Psoas muscle (tissue), 8 donors: ENCODE data around the gene C1orf174. TPM values are rescaled to one million over a fixed set of nuclear protein-coding genes. Genes with fewer than 3 reads are reported as not detected.

ENCODE experiments used
- ATAC-seq, 4 donors: fragments of 200-7000 bp; cut with Tn5 transposase; one replicate each; pipeline ENCODE4 v1.9.1; 2020; ENCODE audit warnings: moderate library complexity in 3 of 4, mild to moderate bottlenecking in 2 of 4
- DNase-seq, 2 donors: peaks; one replicate each; pipeline ENCODE4 v3.0.0-alpha.2; 2020
- H3K27ac ChIP-seq: fragments of 200-600 bp; one replicate; pipeline ENCODE4 v1.8.0; 2022
- H3K27me3 ChIP-seq, 3 donors: fragments of 200-600 bp in 1 of 3; one replicate each; pipeline versions ENCODE4 v1.6.1 to v1.8.0; 2013 to 2022; ENCODE audit warnings: low read length in 2 of 3, mild to moderate bottlenecking in 2 of 3, moderate library complexity in 1 of 3; ENCODE audit not compliant: insufficient read depth in 3 of 3
- H3K36me3 ChIP-seq, 2 donors: fragments of 200-600 bp in 1 of 2; one replicate each; pipeline versions ENCODE4 v1.6.1 to v1.8.0; 2013 to 2022; ENCODE audit warnings: low read depth in 1 of 2, mild to moderate bottlenecking in 1 of 2, moderate library complexity in 1 of 2; ENCODE audit not compliant: insufficient read depth in 1 of 2
- H3K4me1 ChIP-seq: fragments of 200-600 bp; one replicate; pipeline ENCODE4 v1.8.0; 2022
- H3K4me3 ChIP-seq: fragments of 200-600 bp; one replicate; pipeline ENCODE4 v1.8.0; 2022; ENCODE audit warnings: mild to moderate bottlenecking
- H3K9me3 ChIP-seq: fragments of 200-600 bp; one replicate; pipeline ENCODE4 v1.8.0; 2022
- CTCF ChIP-seq: fragments of 200-600 bp; IDR thresholded peaks from one replicate; pipeline ENCODE4 v1.8.0; 2022; ENCODE audit warnings: antibody characterized with exemption
- WGBS, 3 donors: extraction: QIAGEN DNeasy Blood & Tissue Kit; methylation state at CpG; one replicate each; pipeline versions ENCODE4 v1.1.6 to v1.1.7; 2013; 5-methylcytosine and 5-hydroxymethylcytosine counted together
- intact Hi-C, 2 donors: fragments of 100-400 bp; cut with DNase I; formaldehyde crosslinking; loops; one replicate each; pipeline versions ENCODE4 v1.11.0 to v1.14.2; 2022
- polyA plus RNA-seq, 3 donors: library from polyadenylated mRNA; stranded (reverse); fragments of 200-250 nt; gene quantifications; one replicate each; pipeline ENCODE4 v1.2.3, GENCODE V29; 2013
- total RNA-seq, 4 donors: library from RNA; stranded (reverse); fragmentation: NEBNext Ultra II Directional in 2 of 4; extraction: Animal tissue kit (Norgen Biotek cat#: 25700) in 2 of 4; gene quantifications; one replicate each; pipeline versions ENCODE4 v1.2.1 to v1.2.4, GENCODE V29; 2021 to 2023
- donor health status: healthy with polysubstance abuse.
- donor health status: DM: no; HTN: no; CAD: no; lungs with moderate emphysema.
- donor health status: Bipolar disorder and iron deficiency.
- donor health status: healthy.
- donor health status: DM: yes; HTN: yes; CAD: no.
- donor health status: DM: no; HTN: no; CAD: no.
- donor health status: DM: no; HTN: no; CAD: no.
- donor health status: DM: yes; HTN: yes; CAD: no.

C1orf174 gene
- total and polyA plus RNA-seq, 7 donors, result 11.8 to 32.2 (median 14.6) TPM

- WGBS, 3 donors, result 78 to 88% (median 78%) methylated on average over 13 of the region's 13 CpGs
- ATAC-seq (no peak), DNase-seq (peak in 1 of 2 donors; percentile 12)
- Histone ChIP-seq H3K36me3 (peaks cover 4 to 12% of the 10 kb centered on the region in 2 donors), H3K27ac (no peak overlapping the region), H3K4me1 (peaks cover 16% of the 10 kb centered on the region), H3K4me3 (no peak overlapping the region), H3K9me3 (peaks cover 17% of the 10 kb centered on the region), H3K27me3 (no peaks in the 10 kb centered on the region)
- TF ChIP-seq CTCF, result no peak
- intact Hi-C loops, result no loop called here
Measured at GRCh38 chr1:3895279-3895950, 4.7 kb downstream of the C1orf174 start.

GRCh38 chr1:3894626-3895278, 5.3 kb downstream of the C1orf174 start:
- Histone ChIP-seq H3K27ac (no peak overlapping the region), H3K9me3 (peaks cover 17% of the 10 kb centered on the region), H3K4me3 (no peak overlapping the region), H3K4me1 (peaks cover 16% of the 10 kb centered on the region), H3K36me3 (peaks cover 8 to 19% of the 10 kb centered on the region in 2 donors), H3K27me3 (no peaks in the 10 kb centered on the region)
- WGBS, 3 donors, result 92 to 94% (median 93%) methylated on average over 15 to 17 of the region's 17 CpGs
- intact Hi-C loops, result loop anchor here in 1 of 2 donors (5.0 kb wide), 1 partner anchor 37 kb away; the partner anchor contains the start of genes CEP104 and DFFB
- ATAC-seq (no peak), DNase-seq (peak in 1 of 2 donors; percentile 39)
- no peak for TF ChIP-seq CTCF

GRCh38 chr1:3893190-3893589, 6.9 kb downstream of the C1orf174 start:
- no peak for DNase-seq
- H3K4me1 ChIP-seq, result peaks cover 9% of the 10 kb centered on the region
- H3K4me3 ChIP-seq, result no peak overlapping the region
- H3K36me3 ChIP-seq, result peaks cover 8 to 35% of the 10 kb centered on the region in 2 donors
- ATAC-seq, result no peak
- no peaks in the 10 kb centered on the region for H3K27me3 ChIP-seq
- no peak for TF ChIP-seq CTCF
- intact Hi-C loops, result loop anchor here in 1 of 2 donors (5.0 kb wide), 1 partner anchor 36 kb away; the partner anchor contains the start of genes CEP104 and DFFB
- 56 to 68% (median 58%) methylated on average over 5 of the region's 5 CpGs for WGBS, 3 donors
- peak overlapping the region; percentile 60 for H3K27ac ChIP-seq
- H3K9me3 ChIP-seq, result peaks cover 10% of the 10 kb centered on the region

- Histone ChIP-seq H3K9me3 (peaks cover 6% of the 10 kb centered on the region), H3K4me3 (no peak overlapping the region), H3K4me1 (peaks cover 9% of the 10 kb centered on the region), H3K36me3 (peaks cover 8 to 39% of the 10 kb centered on the region in 2 donors), H3K27me3 (no peaks in the 10 kb centered on the region), H3K27ac (peak overlapping the region; percentile 60)
- intact Hi-C loops, result loop anchor here in 1 of 2 donors (5.0 kb wide), 1 partner anchor 35 kb away; the partner anchor contains the start of genes CEP104 and DFFB
- TF ChIP-seq CTCF, result no peak
- peak; percentile 74 to 93 (median 92) for ATAC-seq
- DNase-seq, result peak in 1 of 2 donors; percentile 82
- 30 to 37% (median 33%) methylated on average over 14 of the region's 14 CpGs for WGBS, 3 donors
Measured at GRCh38 chr1:3892748-3893147, 7.3 kb downstream of the C1orf174 start.
